ENCODE results near the gene UCHL5.

- no peak for TF ChIP-seq POLR2AphosphoS5 (IDR thresholded peaks at IDR 0.05)
- no peak for TF ChIP-seq CTCF (IDR thresholded peaks at IDR 0.05)
- no peak for TF ChIP-seq POLR2A (IDR thresholded peaks at IDR 0.05)
- no peak for TF ChIP-seq EP300 (IDR thresholded peaks at IDR 0.05)
These were observed 45.3 kb upstream of the UCHL5 start for GRCh38 chr1:193104502-193104906.
